NCI-H82 treated with DMSO at 0.1 percent for 48 hours (cell line): ENCODE data around the gene PRPSAP2.
"Not testable (repeated sequence)": the region's sequence is repeated elsewhere in the genome, so short reads cannot be mapped to it uniquely, and the experiment has no call there.

Source experiments
- DNase-seq: peaks from one replicate; lab custom pipeline; 2025; ENCODE audit not compliant: unreplicated experiment; lab: John Stamatoyannopoulos, UW

The PRPSAP2 gene, protein sequence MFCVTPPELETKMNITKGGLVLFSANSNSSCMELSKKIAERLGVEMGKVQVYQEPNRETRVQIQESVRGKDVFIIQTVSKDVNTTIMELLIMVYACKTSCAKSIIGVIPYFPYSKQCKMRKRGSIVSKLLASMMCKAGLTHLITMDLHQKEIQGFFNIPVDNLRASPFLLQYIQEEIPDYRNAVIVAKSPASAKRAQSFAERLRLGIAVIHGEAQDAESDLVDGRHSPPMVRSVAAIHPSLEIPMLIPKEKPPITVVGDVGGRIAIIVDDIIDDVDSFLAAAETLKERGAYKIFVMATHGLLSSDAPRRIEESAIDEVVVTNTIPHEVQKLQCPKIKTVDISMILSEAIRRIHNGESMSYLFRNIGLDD

DNA sequence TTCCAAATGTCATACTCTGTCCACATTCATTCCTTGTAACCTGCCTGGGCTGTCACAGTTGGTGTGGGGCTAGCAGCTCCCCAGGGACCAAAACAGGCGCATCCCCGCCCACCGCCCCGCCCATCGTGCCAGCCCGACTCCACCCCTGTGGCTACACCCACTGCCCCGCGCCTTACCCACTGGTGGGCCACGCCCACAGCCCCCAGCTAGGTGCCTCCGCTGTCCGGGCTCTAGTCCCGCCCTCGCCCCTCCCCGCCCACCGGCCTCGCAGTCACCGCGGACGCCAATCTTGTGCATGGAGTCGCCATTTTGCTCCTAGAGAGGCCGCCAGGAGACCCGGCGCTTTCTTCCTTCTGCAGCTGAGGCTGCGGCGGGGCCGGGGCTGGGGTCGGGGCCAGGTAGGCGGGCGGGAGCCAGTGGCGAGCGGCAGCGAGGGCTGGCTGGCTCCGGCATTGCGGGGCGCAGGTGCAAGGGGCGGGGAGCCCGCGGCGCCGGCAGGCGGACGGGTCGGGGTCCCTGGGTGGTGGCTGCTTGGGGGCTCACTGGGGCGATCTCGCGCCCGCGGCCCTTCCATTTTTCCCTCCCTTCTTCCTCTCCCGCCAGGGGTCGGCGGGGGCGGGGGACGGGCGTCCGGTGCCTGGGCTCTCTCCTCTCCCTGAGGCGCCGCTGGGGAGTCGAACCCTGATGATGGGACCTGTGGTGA is at the start of gene PRPSAP2:
Gene PRPSAP2 (plus strand): TSS at position 268 of the 703 bp plus-strand sequence. CDS start 7,703 bp downstream, outside the sequence.
- peak; percentile 94 for DNase-seq

DNA sequence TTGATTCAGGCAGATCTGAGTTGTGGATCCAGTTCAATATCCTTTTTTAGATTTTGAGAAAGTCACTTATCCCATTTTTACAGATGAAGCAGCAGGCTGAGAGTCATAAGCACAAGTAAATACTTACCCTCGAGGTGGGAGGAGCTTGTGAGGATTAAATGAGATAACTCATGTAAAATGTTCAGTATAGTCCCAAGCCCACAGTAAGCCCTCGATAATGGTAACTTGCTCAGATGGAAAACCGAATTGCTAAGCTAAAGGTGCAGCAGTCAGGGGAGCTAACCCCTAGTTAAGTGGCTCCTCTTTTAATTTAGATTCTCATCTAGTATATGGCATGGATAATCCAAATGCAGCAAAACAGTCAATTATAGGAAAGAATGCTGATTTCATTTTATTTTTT is 42.0 kb upstream of the PRPSAP2 start:
- peak; percentile 6 for DNase-seq

GRCh38 chr17:18816489-18817371 is 41.2 kb upstream of the PRPSAP2 start:
- DNase-seq, result peak; percentile 55

DNA sequence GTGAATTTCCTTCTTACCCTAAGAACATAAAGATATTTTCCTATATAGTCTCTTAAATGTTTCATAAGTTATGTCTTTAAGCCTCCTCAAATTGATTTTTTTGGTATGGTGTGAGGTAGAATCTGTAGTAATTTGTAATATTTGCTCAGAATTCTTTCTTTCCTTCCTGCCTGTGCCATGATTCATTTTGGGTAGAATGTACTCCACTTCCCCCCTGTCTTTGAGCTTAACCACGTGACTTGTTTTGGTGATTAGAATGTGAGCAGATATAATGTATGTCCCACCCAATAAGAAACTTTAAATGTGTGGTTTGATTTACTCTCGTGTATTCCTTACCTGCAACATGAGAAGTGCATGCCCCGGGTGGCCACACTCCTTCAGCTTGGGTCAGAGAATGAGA is 36.5 kb upstream of the PRPSAP2 start:
- DNase-seq, result not testable (repeated sequence)

GRCh38 chr17:18827613-18828012 is 30.3 kb upstream of the PRPSAP2 start:
- DNase-seq, result not testable (repeated sequence)

GRCh38 chr17:18848501-18848900 is 9.4 kb upstream of the PRPSAP2 start:
- DNase-seq, result no peak

DNA sequence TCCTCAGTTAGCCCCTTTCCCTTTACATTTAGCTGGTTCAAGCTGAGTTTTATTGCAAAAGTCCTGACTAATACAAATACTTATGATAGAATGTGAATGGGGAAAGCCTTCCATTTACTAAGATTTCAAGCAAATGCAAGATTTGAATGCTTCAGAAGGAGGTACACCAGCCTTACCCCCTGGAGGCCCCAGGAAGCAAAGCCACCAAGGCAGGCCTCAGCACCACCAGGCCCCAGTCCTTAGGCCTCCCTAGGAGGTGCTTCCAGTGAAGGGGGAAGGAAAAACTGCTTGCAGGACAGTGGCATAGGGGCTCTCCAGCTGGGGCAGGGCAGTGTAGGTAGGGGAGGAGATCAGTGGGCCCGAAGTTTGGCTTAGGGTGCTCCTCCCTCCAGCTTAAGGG is 7.3 kb upstream of the PRPSAP2 start:
- no peak for DNase-seq

DNA sequence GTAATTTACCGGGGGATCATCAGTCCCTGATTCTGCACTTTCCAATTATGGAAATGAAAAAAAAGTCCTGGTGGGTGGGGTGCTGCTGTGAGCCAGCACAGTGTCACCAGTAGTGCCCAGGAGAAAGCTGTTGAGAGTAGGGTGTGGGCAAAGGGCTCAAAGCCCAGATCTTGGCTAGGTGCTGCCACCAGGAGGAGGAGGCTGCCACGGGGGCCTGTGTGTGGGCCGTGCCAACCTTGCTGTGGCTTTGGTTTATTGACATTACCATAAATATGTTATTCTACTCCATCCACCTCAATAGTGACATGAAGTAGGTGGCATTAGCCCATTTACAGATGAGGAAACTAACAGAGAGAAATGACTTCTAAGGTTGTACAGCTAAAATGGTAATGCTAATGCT is 6.7 kb upstream of the PRPSAP2 start:
- DNase-seq, result no peak

DNA sequence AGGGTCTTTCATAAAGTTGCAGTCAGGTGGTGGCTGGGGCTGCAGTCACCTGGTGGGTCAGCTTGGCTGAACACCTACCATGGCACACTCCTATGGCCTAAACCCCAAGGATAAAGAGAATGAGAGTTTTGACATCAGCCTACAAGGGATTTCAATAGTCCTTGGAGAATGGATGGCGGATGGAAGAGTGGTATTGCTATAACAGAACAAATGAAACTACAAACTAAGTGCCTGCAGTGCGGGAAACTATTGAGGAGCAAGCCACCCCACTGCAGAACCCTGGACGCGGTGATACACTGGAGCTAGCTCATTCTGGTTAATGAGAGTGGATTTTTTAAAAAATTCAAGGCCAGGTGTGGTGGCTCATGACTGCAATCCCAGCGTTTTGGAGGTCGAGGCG is 3.0 kb upstream of the PRPSAP2 start:
- DNase-seq, result no peak

DNA sequence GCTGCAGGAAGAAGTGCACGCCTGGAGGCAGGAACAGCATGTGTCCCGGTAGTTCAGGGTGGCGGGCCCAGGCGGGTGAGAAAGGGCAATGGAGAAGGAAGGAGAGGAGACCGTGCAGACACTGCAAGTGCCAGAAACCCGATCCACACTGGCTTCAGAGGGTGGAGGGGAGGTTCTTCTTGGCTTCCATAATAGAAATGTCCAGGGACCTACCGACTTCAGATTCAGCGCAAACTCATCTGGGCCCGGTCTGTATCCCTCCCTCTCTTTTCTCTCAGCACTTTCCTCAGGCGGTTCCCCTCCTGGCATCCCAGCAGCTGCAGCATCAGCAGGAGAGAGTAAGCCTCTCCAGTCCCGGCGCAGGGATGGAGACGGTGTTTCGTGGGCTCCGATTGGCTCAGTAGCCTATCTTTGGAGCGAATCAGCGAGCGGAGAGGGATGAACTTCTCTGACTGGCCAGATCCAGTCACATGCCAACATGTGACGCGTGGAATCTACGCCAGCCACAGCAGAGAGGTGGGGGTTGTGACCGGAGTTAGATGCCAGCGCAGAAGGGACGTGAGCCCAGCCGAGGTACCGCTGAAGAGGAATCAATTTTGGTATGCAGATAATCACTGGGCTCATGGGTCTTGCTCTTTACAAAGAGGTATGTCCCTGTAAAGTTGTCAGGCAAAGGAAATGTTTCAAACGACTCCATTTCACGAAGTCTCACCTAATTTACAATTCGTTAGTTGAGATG is 1.9 kb upstream of the PRPSAP2 start:
- DNase-seq, result peak; percentile 98

- DNase-seq, result no peak
These were observed 1.4 kb upstream of the PRPSAP2 start for GRCh38 chr17:18856570-18856915.

- DNase-seq, result no peak
These were observed 775 bp downstream of the PRPSAP2 start for GRCh38 chr17:18858567-18859245.

DNA sequence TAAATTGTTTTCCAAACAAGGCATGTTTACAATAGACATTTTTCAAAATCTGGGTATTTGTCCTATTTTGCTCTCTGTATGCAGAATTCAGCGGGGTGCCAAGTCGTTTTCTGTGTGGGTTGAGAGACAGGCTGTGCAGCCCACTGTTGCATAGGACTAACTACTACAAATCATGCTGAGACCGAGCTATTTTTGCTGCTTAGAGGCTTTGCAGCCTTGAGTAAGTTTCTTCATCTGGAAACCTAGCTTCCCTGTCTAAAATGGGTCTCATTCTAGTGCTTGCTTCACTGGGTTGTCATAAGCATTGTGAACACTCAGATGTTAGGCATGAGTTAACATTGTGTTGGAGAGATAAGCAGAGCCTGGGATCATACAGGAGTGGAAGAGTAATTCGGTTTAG is 1.3 kb downstream of the PRPSAP2 start:
- DNase-seq, result no peak

DNA sequence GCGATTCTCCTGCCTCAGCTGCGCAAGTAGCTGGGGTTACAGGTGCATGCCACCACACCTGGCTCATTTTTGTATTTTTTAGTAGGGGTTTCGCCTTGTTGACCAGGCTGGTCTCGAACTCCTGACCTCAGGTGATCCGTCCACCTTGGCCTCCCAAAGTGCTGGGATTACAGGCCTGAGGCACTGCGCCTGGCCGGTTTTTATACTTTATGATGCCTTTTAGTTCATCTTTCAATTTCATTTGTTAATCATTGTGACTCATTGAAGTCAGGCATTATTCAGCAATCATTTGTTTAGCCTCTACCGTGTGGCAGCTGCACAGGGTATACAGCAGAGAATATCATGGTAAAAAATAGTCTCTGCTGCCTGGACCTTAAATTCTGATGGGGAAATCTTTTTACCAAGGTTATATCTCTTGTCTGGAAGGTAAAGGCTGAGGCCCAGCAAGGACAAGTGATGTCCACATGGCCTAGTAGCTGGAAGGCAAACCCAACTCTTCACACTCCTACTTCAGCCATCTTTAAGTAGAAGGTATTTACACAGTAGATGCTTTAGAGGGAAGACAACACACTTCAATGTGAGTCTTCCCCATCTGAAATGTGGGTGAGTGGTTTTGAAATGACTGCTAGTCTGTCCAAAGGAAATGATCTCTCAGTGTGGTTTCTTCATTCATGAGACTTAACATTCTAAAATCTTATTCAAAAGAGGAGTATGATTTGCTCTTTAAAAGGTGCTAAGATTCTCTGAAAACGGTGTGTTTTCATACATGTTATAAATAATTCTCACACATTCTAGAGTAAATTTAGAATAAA is 2.4 kb downstream of the PRPSAP2 start:
- DNase-seq, result no peak

DNA sequence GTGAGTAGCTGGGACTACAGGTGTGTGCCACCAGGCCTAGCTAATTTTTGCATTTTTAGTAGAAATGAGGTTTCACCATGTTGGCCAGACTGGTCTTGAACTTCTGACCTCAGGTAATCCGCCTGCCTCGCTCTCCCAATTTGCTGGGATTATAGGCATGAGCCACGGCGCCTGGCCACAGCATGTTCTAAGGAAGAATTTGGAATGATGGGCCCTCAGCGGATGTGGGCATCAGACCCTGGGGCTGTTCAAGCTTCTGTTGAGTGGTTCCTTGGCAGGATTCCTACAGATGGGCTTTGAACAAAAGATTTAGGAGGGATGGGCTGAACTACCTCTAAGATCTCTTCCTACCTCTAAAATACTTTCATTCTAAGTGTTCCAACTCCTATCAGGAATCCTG is 4.1 kb downstream of the PRPSAP2 start:
- no peak for DNase-seq

DNA sequence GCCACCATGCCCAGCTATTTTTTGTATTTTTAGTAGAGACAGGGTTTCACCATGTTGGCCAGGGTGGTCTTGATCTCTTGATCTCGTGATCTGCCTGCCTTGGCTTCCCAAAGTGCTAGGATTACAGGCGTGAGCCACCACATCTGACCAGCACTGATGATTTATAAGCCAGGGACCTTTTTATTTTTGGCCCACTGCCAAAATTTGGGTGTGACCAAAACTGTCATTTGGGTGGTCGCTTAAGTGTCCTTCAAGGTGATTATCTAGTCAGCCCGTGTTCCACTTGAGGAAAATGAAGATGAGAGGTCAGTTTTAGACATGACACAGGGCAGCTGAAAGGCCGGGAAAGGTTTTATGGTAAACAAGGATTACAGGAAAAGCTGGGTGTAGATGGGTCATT is 7.1 kb downstream of the PRPSAP2 start:
- DNase-seq, result peak; percentile 77

DNA sequence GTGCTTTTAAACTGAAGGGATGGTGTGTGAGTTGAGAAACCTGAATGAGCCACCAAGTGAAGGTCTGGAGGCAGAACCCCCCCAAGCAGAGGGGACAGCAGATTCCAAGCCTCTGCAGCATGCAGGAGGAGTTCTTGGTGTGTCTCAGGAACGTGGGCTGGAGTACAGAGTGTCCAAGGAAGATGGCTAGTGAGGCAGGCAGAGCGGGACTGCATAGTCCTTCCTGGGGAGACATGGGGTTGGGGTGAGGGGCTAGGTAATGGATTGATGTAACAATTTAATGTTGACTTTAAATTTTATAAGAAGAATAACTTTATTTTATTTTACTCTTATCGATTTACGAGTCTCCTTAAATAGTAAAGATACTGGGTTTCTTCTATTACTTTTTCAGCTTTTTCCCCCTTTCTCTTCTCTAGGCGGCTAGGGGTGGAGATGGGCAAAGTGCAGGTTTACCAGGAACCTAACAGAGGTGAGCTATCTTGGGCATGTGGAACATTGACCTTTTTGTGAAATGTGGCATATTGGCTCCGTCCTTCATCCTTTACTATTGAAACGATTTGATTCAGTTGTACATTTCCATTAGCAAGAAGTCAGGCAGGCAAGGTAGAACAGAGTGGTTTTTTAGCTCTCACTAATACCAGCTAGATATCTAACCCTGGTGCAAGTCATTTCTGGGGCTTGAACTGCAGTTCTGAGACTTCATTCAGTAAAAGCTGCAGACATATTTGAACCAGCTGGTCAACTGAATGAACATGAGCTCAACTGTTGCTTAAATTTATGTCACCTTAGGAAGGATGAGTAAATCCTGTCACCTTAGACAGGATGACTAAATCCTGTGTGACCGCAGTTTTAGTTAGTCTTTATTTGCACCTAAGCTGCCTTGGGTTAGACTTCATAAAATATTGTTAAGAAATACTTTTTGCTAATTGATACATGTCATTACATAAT is 9.2 kb downstream of the PRPSAP2 start:
- no peak for DNase-seq

DNA sequence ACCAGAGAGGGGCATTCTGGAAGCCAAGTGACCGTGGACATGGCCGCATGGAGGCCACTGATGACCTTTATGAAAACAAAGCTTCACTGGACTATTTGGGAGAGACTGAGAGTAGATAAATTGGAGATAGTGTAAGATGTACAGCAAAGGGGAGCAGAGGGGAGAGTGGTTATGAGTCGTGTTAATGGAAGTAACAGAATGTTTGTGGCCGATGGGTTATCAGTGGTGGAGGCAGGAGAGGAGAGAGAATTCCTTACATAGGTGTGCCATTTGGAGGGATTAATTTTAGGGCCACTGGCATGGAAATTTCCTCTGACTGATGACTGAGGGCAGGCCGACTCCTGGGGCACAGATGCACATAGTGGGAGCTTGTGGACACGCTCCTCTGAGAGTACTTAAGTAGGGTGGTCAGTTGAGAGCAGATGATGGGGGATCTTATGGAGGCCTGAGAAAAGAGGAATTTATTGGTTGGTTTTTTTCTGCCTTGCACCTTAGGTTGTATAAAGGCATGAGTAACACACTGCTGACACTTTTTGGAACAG is 19.2 kb downstream of the PRPSAP2 start:
- DNase-seq, result no peak
